Brain microvascular endothelial cell (primary cell): ENCODE results near the gene CTBP2.

Source experiments
- DNase-seq: peaks from one replicate; pipeline ENCODE4 v3.0.0-alpha.2; 2020
- H3K27ac ChIP-seq: fragments of 250-450 bp; sonication (Bioruptor Pico); 2 replicates; pipeline ENCODE4 v1.5.1; 2020; ENCODE audit warnings: mild to moderate bottlenecking, moderate library complexity
- H3K27me3 ChIP-seq: fragments of 250-450 bp; sonication (Bioruptor Pico); replicated peaks from 2 replicates; pipeline ENCODE4 v1.5.1; 2020; ENCODE audit warnings: mild to moderate bottlenecking
- H3K36me3 ChIP-seq: fragments of 250-450 bp; sonication (Bioruptor Pico); replicated peaks from 2 replicates; pipeline ENCODE4 v1.5.1; 2020; ENCODE audit warnings: mild to moderate bottlenecking
- H3K4me3 ChIP-seq: 2 replicates; pipeline ENCODE4 v1.5.1; 2011; ENCODE audit warnings: low read depth, mild to moderate bottlenecking, control low read depth, low read length, moderate library complexity
- CTCF ChIP-seq: IDR thresholded peaks from 2 replicates; pipeline ENCODE4 v1.5.1; 2011; ENCODE audit warnings: low read depth, mild to moderate bottlenecking, moderate library complexity, low read length, control low read depth, inconsistent platforms; ENCODE audit errors: missing control alignments
- in situ Hi-C: cut with HindIII; loops from 2 replicates; pipeline ENCODE4 v1.10.0; 2017; ENCODE audit warnings: low sequenced_read_pairs, low pct_ligation_motif_present

CTBP2 gene

GRCh38 chr10:125149036-125149679, 11.2 kb downstream of the CTBP2 start:
- in situ Hi-C loops, result no loop called here
- Histone ChIP-seq H3K4me3 (no peak overlapping the region), H3K27ac (peak overlapping the region; percentile 92), H3K36me3 (peaks cover 7% of the 10 kb centered on the region), H3K27me3 (no peaks in the 10 kb centered on the region)
- peak; percentile 86 for DNase-seq
- no peak for TF ChIP-seq CTCF

GRCh38 chr10:125148528-125148927, 11.8 kb downstream of the CTBP2 start:
- in situ Hi-C loops, result no loop called here
- H3K27me3 ChIP-seq, result no peaks in the 10 kb centered on the region
- DNase-seq, result no peak
- no peak for TF ChIP-seq CTCF
- H3K4me3 ChIP-seq, result no peak overlapping the region
- H3K27ac ChIP-seq, result peak overlapping the region; percentile 92
- H3K36me3 ChIP-seq, result peaks cover 7% of the 10 kb centered on the region

- H3K27ac ChIP-seq, result peak overlapping the region; percentile 92
Observed at GRCh38 chr10:125147971-125148439, 12.4 kb downstream of the CTBP2 start.

GRCh38 chr10:125146791-125147579, 13.4 kb downstream of the CTBP2 start:
- in situ Hi-C loops, result no loop called here
- no peak overlapping the region for H3K4me3 ChIP-seq
- peaks cover 7% of the 10 kb centered on the region for H3K36me3 ChIP-seq
- H3K27ac ChIP-seq, result peak overlapping the region; percentile 92
- DNase-seq, result peak; percentile 85
- peak; percentile 31 for TF ChIP-seq CTCF
- no peaks in the 10 kb centered on the region for H3K27me3 ChIP-seq

More at GRCh38 chr10:125147971-125148439, 12.4 kb downstream of the CTBP2 start:
- no peak for DNase-seq
- Histone ChIP-seq H3K36me3 (peaks cover 7% of the 10 kb centered on the region), H3K4me3 (no peak overlapping the region), H3K27me3 (no peaks in the 10 kb centered on the region)
- no peak for TF ChIP-seq CTCF
- in situ Hi-C loops, result no loop called here

- Histone ChIP-seq H3K36me3 (no peaks in the 10 kb centered on the region), H3K27me3 (no peaks in the 10 kb centered on the region), H3K4me3 (no peak overlapping the region), H3K27ac (no peak overlapping the region)
- in situ Hi-C loops, result no loop called here
- no peak for DNase-seq
- no peak for TF ChIP-seq CTCF
Observed at GRCh38 chr10:125145636-125146035, 14.7 kb downstream of the CTBP2 start.
